Activated naive CD4-positive, alpha-beta T cell treated with anti-CD3 and anti-CD28 coated beads for 36 hours (primary cell): ENCODE data around the gene TRIM23. TPM values are rescaled to one million over a fixed set of nuclear protein-coding genes. Genes with fewer than 3 reads are reported as not detected.
"Not testable (repeated sequence)": the region's sequence is repeated elsewhere in the genome, so short reads cannot be mapped to it uniquely, and the experiment has no call there.

Experiments used
- CTCF ChIA-PET: fragments of 350-600 bp; sonication (Branson Sonifier 250); formaldehyde crosslinking; loops from one replicate; lab custom pipeline; 2021; ENCODE audit warnings: antibody characterized with exemption; lab: Charles Lee
- DNase-seq: peaks from one replicate; pipeline ENCODE4 v3.0.0-alpha.2; 2020
- H3K27ac Mint-ChIP-seq: one replicate; pipeline ENCODE4 v1.8.0; 2021; ENCODE audit warnings: mild to moderate bottlenecking, mixed read lengths
- H3K27me3 Mint-ChIP-seq: one replicate; pipeline ENCODE4 v1.8.0; 2021; ENCODE audit warnings: low read depth, mixed read lengths
- H3K36me3 Mint-ChIP-seq: one replicate; pipeline ENCODE4 v1.8.0; 2021; ENCODE audit warnings: low read depth, mixed read lengths
- H3K4me1 Mint-ChIP-seq: one replicate; pipeline ENCODE4 v1.8.0; 2021; ENCODE audit warnings: low read depth, mixed read lengths
- H3K4me3 Mint-ChIP-seq: one replicate; pipeline ENCODE4 v1.8.0; 2021; ENCODE audit warnings: mild to moderate bottlenecking, moderate library complexity, mixed read lengths
- H3K9me3 Mint-ChIP-seq: one replicate; pipeline ENCODE4 v1.8.0; 2021; ENCODE audit warnings: mixed read lengths
- intact Hi-C: fragments of 100-400 bp; cut with micrococcal nuclease; formaldehyde crosslinking; loops from one replicate; pipeline ENCODE4 v1.15.1; 2023
- total RNA-seq, 2 experiments: library from RNA; stranded (reverse); gene quantifications; one replicate each; pipeline ENCODE4 v1.2.3, GENCODE V29; 2021

TRIM23 gene
- total RNA-seq, 2 experiments from 2014 or later: 6.2 to 7.1 TPM

DNA sequence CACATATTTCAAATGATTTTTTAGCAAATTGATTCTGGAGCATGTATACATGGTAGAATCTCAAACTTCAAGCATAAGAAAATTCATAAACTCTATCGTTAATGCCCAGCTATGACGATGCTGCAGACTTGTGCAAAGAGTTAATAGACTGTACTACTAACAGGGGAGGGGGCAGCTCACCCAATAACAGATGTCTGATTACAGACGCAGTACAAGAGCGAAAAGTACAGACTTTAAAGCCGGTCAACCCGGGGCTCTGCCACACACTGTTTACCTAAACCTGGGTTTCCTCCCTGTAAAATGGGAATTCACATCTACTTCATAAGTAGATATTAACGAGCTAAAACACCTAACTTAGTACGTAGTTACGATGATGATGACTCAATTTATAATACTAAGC, 651 bp downstream of the TRIM23 start:
- Mint-ChIP-seq H3K36me3 (peaks cover 5% of the 10 kb centered on the region), H3K27me3 (no peaks in the 10 kb centered on the region), H3K9me3 (no peaks in the 10 kb centered on the region), H3K27ac (peak overlapping the region; percentile 94), H3K4me1 (peaks cover 52% of the 10 kb centered on the region), H3K4me3 (peak overlapping the region; percentile 99)
- DNase-seq: peak; percentile 11
- intact Hi-C loops: loop anchor here (10.0 kb wide), 2 partner anchors 429 to 1201 kb away; no protein-coding TSS in a partner anchor
- CTCF ChIA-PET: interaction anchor here (0.7 to 1.0 kb wide), 2 partner anchors 12 to 306 kb away, joined by 3 to 4 read pairs; no protein-coding TSS in a partner anchor

DNA sequence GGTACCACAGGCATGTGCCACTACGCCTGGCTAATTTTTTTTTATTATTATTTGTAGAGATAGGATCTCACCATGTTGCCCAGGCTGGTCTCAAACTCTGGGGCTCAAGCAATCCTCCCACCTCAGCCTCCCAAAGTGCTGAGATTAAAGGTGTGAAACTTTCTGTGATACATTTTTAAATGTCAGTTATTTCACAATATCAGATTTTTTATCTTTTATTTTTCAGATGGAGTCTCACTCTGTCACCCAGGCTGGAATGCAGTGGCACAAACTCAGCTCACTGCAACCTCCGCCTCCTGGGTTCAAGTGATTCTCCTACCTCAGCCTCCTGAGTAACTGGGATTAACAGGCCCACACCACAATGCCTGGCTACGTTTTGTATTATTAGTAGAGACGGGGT, 2.2 kb downstream of the TRIM23 start:
- H3K27me3 Mint-ChIP-seq, H3K27ac Mint-ChIP-seq, H3K36me3 Mint-ChIP-seq, CTCF ChIA-PET, H3K9me3 Mint-ChIP-seq, DNase-seq: not testable (repeated sequence)
- intact Hi-C loops: loop anchor here (10.0 kb wide), 2 partner anchors 427 to 1203 kb away; no protein-coding TSS in a partner anchor
- peak overlapping the region; percentile 4 for H3K4me3 Mint-ChIP-seq
- peaks cover 44% of the 10 kb centered on the region for H3K4me1 Mint-ChIP-seq

DNA sequence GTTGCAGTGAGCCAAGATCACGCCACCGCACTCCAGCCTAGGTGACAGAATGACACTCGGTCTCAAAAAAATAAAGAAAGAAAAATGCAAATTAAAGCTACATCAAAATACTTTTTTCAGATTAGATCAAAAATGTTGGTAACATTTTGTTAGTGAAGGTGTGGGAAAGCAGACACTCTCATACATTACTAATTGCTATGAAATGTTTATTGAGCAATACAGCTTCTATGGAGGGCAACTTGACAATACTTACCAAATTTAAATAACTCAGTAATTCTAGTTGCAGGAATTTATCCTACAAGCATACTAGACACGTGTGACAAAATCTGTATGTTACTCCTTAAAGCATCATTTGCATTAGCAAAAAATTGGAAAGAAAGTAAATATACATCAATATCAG, 4.1 kb downstream of the TRIM23 start:
- Mint-ChIP-seq H3K9me3 (no peaks in the 10 kb centered on the region), H3K4me3 (no peak overlapping the region), H3K27me3 (no peaks in the 10 kb centered on the region), H3K36me3 (peaks cover 3% of the 10 kb centered on the region), H3K27ac (no peak overlapping the region), H3K4me1 (peaks cover 37% of the 10 kb centered on the region)
- CTCF ChIA-PET: no interaction called here
- no peak for DNase-seq
- intact Hi-C loops: loop anchor here (10.0 kb wide), 2 partner anchors 425 to 1205 kb away; no protein-coding TSS in a partner anchor

DNA sequence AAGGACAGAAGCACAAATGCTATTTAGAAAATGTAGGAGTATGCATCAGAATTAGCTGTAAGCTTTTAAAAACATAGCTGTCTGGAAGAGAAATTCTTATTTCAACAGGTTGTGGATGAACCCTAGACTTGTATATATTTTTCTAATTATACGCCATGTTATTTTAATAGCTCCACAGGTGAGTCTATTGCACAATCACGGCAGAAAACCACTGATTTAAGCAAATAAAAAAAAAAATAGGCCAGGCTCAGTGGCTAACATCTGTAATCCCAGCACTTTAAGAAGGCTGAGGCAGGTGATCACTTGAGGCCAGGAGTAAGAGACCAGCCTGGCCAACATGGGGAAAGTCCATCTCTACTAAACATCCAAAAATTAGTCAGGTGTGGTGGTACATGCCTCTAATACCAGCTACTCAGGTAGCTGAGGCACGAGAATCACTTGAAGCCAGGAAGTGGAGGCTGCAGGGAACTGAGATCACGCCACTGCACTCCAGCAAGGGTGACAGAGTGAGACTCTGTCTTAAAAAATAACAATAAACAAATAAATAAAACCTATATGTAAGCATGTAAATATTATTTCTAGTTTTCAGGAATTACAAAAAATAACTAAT, 11.7 kb downstream of the TRIM23 start:
- Mint-ChIP-seq H3K27ac (no peak overlapping the region), H3K27me3 (no peaks in the 10 kb centered on the region), H3K9me3 (no peaks in the 10 kb centered on the region), H3K4me3 (no peak overlapping the region), H3K36me3 (peaks cover 21% of the 10 kb centered on the region), H3K4me1 (peaks cover 4% of the 10 kb centered on the region)
- DNase-seq: no peak
- CTCF ChIA-PET: interaction anchor here (1.2 kb wide), 1 partner anchor 11 kb away, joined by 3 read pairs; the partner anchor contains the start of gene TRIM23
- intact Hi-C loops: no loop called here

DNA sequence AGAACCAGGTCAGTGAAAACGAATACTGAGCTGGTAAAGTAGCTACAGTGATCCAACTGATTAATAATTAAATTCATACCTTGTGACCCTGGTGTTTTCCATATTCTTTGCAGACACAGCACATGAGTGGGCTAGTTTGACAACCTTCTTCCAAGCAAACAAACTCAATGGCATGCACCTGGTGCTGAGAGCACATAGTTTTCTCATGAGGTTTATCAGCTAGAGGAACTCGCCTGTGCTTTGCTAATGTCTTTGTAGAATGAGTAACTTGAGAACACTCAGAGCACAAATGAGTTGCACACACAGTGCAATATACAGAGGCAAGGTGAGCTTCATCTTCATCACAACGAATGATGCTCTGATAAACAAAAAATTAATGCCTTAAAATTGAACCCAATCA, 12.6 kb downstream of the TRIM23 start:
- CTCF ChIA-PET: interaction anchor here (0.7 to 1.2 kb wide), 3 partner anchors 12 to 314 kb away, joined by 3 read pairs; partner anchors contain the start of gene TRIM23
- Mint-ChIP-seq H3K27me3 (no peaks in the 10 kb centered on the region), H3K4me1 (peaks cover 4% of the 10 kb centered on the region), H3K36me3 (peaks cover 25% of the 10 kb centered on the region), H3K9me3 (no peaks in the 10 kb centered on the region), H3K4me3 (no peak overlapping the region), H3K27ac (no peak overlapping the region)
- intact Hi-C loops: no loop called here
- no peak for DNase-seq

DNA sequence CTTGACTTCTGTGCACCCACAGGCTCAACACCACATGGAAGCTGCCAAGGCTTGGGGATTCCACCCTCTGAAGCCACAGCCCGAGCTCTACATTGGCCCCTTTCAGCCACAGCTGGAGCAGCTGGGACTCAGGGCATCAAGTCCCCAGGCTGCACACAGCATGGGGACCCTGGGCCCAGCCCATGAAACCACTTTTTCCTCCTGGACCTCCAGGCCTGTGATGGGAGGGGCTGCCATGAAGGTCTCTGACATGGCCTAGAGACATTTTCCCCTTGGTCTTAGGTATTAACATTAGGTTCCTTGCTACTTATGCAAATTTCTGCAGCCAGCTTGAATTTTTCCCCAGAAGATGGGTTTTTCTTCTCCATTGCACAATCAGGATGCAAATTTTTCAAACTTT, 22.4 kb downstream of the TRIM23 start:
- peaks cover 12% of the 10 kb centered on the region for H3K9me3 Mint-ChIP-seq
- CTCF ChIA-PET: not testable (repeated sequence)

DNA sequence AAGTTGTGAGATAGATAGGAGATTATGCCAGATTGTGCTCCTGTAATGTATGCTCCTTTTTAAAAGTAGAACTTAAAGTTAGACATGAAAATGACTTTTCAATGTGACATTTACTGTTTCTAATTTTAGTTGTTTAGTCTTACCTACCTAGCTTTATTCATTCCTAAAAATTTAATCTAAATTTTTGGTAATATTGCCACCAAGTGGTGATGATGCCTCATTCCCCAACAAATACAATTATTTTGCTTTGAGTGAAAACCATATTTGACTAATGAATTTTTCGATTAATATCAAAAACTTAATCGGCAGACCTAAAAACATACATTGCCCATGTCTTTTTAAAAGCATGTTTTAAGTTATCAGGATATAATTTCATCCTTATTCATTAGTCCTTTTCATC, 35.4 kb downstream of the TRIM23 start:
- peaks cover 11% of the 10 kb centered on the region for H3K36me3 Mint-ChIP-seq
- intact Hi-C loops: no loop called here
- no peak overlapping the region for H3K27ac Mint-ChIP-seq
- no peaks in the 10 kb centered on the region for H3K4me1 Mint-ChIP-seq
- no peak for DNase-seq
- no peak overlapping the region for H3K4me3 Mint-ChIP-seq
- no peaks in the 10 kb centered on the region for H3K9me3 Mint-ChIP-seq
- H3K27me3 Mint-ChIP-seq: no peaks in the 10 kb centered on the region
- CTCF ChIA-PET: interaction anchor here (1.0 kb wide), 1 partner anchor 32 kb away, joined by 3 read pairs; no protein-coding TSS in a partner anchor

More for the DNA sequence above, 22.4 kb downstream of the TRIM23 start:
- intact Hi-C loops, H3K27ac Mint-ChIP-seq, H3K27me3 Mint-ChIP-seq, H3K4me1 Mint-ChIP-seq, DNase-seq, H3K4me3 Mint-ChIP-seq: not testable (repeated sequence)
- H3K36me3 Mint-ChIP-seq: peaks cover 51% of the 10 kb centered on the region

DNA sequence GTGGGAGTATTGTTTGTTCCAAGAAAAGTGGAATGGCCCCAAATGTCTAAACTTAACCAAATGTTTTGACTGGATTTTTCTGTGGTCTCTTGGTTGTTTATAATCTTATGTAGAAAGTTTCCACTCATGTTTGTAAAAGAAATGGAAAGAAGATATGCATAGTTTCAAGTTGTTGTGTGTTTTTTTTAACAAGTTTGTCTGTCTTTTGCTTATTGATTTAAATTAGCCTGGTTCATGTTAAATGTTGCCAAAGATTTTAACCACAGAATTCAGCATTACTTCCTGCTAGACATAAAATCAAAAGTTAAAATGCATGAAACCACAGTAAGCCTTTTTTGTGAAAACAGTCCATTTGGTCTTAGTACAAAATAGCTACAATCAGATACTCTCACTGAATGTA, 47.0 kb downstream of the TRIM23 start:
- intact Hi-C loops: no loop called here
- H3K9me3 Mint-ChIP-seq: no peaks in the 10 kb centered on the region
- no peak overlapping the region for H3K4me3 Mint-ChIP-seq
- no peak for DNase-seq
- no peaks in the 10 kb centered on the region for H3K27me3 Mint-ChIP-seq
- CTCF ChIA-PET: no interaction called here
- peak overlapping the region; percentile 3 for H3K27ac Mint-ChIP-seq
- H3K4me1 Mint-ChIP-seq: peaks cover 29% of the 10 kb centered on the region
- peaks cover 30% of the 10 kb centered on the region for H3K36me3 Mint-ChIP-seq

DNA sequence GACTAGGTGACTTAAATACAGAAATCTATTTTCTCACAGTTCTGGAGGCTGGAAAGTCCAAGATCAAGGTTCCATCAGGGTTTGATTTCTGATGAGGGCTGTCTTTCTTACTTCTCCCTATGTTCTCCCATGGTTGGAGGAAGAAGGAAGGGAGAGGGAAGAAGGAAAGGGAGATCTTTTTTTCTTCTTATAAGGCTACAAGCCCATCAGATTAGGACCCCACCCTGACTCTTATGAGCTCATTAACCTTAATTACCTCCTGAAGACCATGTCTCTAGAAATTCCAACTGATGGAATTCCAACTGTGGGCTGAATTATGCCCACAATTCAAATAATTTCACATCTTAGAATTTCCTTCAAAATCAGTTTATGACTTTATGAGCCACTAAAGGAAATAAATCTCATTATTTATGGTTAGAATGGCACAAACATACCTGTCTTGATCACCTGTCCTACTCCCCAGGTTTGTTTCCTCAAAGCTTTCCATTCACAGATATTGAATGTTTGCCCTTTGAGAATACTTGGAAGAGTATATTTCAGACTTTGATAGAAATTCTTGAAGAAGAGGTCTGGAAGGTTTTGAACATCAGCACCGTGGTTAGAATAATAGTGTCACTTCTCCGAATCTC, 53.4 kb downstream of the TRIM23 start:
- intact Hi-C loops: no loop called here
- Mint-ChIP-seq H3K4me3 (no peak overlapping the region), H3K27ac (no peak overlapping the region), H3K27me3 (no peaks in the 10 kb centered on the region), H3K9me3 (no peaks in the 10 kb centered on the region), H3K4me1 (peaks cover 37% of the 10 kb centered on the region), H3K36me3 (peaks cover 17% of the 10 kb centered on the region)
- CTCF ChIA-PET: interaction anchor here (0.6 kb wide), 1 partner anchor 822 kb away, joined by 4 read pairs; no protein-coding TSS in a partner anchor
- no peak for DNase-seq

DNA sequence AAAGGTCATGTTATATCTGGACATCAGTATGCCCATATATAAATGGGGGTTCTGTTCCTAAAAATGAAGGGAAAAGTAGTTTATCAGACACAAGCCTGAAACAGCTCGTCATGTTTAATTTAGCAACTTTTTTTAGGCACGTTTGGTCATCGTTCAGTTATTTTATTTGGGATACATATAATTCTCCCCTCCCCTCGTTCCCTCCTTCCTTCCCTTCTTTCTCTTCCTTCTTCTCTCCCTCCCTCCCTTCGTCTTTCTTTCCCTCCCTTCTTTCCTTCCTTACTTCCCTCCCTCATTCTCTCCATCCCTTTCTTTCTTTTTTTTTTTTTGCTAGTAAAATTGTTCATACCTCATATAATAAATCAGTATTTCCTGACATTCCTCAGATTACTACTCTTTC, 57.6 kb downstream of the TRIM23 start:
- Mint-ChIP-seq H3K27me3 (no peaks in the 10 kb centered on the region), H3K27ac (no peak overlapping the region), H3K4me3 (no peak overlapping the region), H3K9me3 (no peaks in the 10 kb centered on the region), H3K4me1 (peaks cover 42% of the 10 kb centered on the region), H3K36me3 (peaks cover 10% of the 10 kb centered on the region)
- intact Hi-C loops: no loop called here
- CTCF ChIA-PET: no interaction called here
- no peak for DNase-seq

DNA sequence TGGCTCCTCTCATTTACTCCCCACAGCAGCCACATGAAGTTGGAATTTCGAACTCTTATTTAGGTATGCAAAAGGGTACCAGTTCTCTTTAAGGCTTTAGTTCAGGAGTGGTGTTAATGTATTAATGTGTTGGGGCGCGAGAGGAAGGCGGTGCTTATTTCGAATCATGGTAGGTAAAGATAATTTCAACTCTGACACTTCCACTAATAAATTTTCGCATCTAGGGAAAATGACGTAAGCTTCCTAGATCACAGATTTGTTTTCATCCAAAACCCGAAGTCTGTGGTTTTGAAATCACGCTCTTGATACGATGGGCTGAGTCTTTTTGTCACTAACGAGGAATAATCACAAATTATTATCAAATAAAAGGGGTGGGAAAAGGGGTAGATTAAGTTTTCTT, 60.4 kb downstream of the TRIM23 start:
- Mint-ChIP-seq H3K27me3 (no peaks in the 10 kb centered on the region), H3K4me1 (peaks cover 48% of the 10 kb centered on the region), H3K9me3 (no peaks in the 10 kb centered on the region), H3K4me3 (peak overlapping the region; percentile 98), H3K27ac (peak overlapping the region; percentile 96), H3K36me3 (peaks cover 23% of the 10 kb centered on the region)
- CTCF ChIA-PET: no interaction called here
- intact Hi-C loops: loop anchor here (1.0 to 2.0 kb wide), 8 partner anchors 61 to 795 kb away; partner anchors contain the start of genes CWC27, ERBIN, SREK1 and SREK1IP1
- DNase-seq: no peak
